Ovary (tissue), 9 donors: ENCODE measurements around the gene USF1. TPM values are rescaled to one million over a fixed set of nuclear protein-coding genes. Genes with fewer than 3 reads are reported as not detected.
A peak's percentile ranks its signal among the peaks of the same experiment; 100 is the strongest.

ENCODE experiments used
- DNase-seq, 5 donors: peaks; one replicate each; pipeline ENCODE4 v3.0.0-alpha.2; 2019 to 2020
- H3K27ac ChIP-seq, 2 donors: fragments of 200-600 bp; one replicate each; pipeline versions ENCODE4 v1.5.1 to v1.8.0; 2019 to 2022
- H3K27me3 ChIP-seq: fragments of 200-600 bp; one replicate; pipeline ENCODE4 v1.8.0; 2022
- H3K36me3 ChIP-seq: fragments of 200-600 bp; sonication (generic); one replicate; pipeline ENCODE4 v1.5.1; 2019
- H3K4me1 ChIP-seq: one replicate; pipeline ENCODE4 v1.8.1; 2013; ENCODE audit warnings: mild to moderate bottlenecking, moderate library complexity; ENCODE audit not compliant: insufficient read depth
- H3K4me3 ChIP-seq: fragments of 200-600 bp; sonication (generic); one replicate; pipeline ENCODE4 v1.5.1; 2017
- H3K9me3 ChIP-seq, 2 donors: fragments of 200-600 bp in 1 of 2; sonication (generic) in 1 of 2; one replicate each; pipeline versions ENCODE4 v1.5.1 to v1.8.1; 2013 to 2019; ENCODE audit warnings: mild to moderate bottlenecking in 1 of 2, moderate library complexity in 1 of 2
- EP300 ChIP-seq: sonication (generic); formaldehyde crosslinking; IDR thresholded peaks from one replicate; pipeline ENCODE4 v1.6.1; 2017; ENCODE audit warnings: antibody characterized with exemption
- POLR2A ChIP-seq: fragments of 450-650 bp; IDR thresholded peaks from one replicate; pipeline ENCODE4 v1.6.1; 2017; ENCODE audit warnings: antibody characterized with exemption, mild to moderate bottlenecking, moderate library complexity
- WGBS, 3 donors: extraction: QIAGEN DNeasy Blood & Tissue Kit in 1 of 3; methylation state at CpG; one replicate each; pipeline versions ENCODE4 v1.1.5 to v1.1.7; 2013 to 2017; 5-methylcytosine and 5-hydroxymethylcytosine counted together
- intact Hi-C, 4 donors: fragments of 100-400 bp; cut with DNase I; formaldehyde crosslinking; loops; one replicate each; pipeline versions ENCODE4 v1.11.0 to v1.15.1; 2022 to 2023
- polyA plus RNA-seq, 2 donors: library from polyadenylated mRNA; stranded (reverse); fragments of 200-250 nt in 1 of 2; fragments of 350-450 nt in 1 of 2; fragmentation: Illumina TruSeq in 1 of 2; extraction: RNeasy Lipid Tissue Mini Kit (QIAGEN cat#74804) in 1 of 2; gene quantifications; one replicate each; pipeline ENCODE4 v1.2.3, GENCODE V29; 2013 to 2014
- total RNA-seq, 7 donors: library from RNA; depleted of rRNA in 2 of 7; stranded (reverse); fragments of >200 nt in 2 of 7; fragmentation: NEBNext Ultra II Directional in 3 of 7; extraction: Animal tissue kit (Norgen Biotek cat#: 25700) in 3 of 7; gene quantifications; one replicate each; pipeline versions ENCODE4 v1.1.0 to v1.2.4, GENCODE V29; 2016 to 2023
- TF ChIP-seq, protein P1 (sequence below), 3 donors: fragments of 450-650 bp in 2 of 3; fragments of 200-600 bp in 1 of 3; IDR thresholded peaks; one replicate each; pipeline versions ENCODE4 v1.5.1 to v1.8.0; 2016 to 2022; ENCODE audit warnings: antibody characterized with exemption in 3 of 3, mild to moderate bottlenecking in 1 of 3
- donor health status: DM: no; HTN: no; CAD: no; lungs with moderate emphysema.
- donor health status: DM: no; HTN: no; CAD: no.
- donor health status: Bipolar disorder and iron deficiency.
- donor health status: DM: yes; HTN: yes; CAD: no.
- donor health status: DM: no; HTN: no; CAD: no.
- donor health status: DM: yes; HTN: yes; CAD: no.

Gene USF1
- total and polyA plus RNA-seq, 9 donors, result 28.1 to 54.8 (median 44.0) TPM

DNA sequence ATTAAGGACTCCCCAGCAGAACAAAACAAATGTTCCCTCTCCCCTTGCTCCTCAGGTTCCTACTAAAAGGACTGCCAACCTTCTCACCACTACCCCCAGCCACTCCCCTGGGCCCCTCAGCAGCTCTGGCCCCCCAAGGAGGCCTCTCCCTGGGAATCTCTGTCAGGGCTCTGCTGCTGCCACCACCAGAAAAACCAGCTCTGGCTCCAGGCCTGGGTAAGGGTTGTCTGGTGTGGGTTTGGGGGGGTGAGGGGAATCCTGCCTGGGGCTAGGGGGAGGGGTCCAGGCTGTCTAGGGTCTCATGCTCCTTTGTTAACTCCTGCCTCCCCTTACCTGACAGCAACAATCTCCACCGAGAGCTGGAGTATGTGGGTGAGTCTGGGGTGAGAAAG, 38.8 kb upstream of the USF1 start:
- no peak overlapping the region for H3K4me3 ChIP-seq
- H3K27ac ChIP-seq, result no peak overlapping the region
- DNase-seq, result no peak
- no peak for TF ChIP-seq POLR2A
- no peak for TF ChIP-seq EP300
- TF ChIP-seq, protein P1, sequence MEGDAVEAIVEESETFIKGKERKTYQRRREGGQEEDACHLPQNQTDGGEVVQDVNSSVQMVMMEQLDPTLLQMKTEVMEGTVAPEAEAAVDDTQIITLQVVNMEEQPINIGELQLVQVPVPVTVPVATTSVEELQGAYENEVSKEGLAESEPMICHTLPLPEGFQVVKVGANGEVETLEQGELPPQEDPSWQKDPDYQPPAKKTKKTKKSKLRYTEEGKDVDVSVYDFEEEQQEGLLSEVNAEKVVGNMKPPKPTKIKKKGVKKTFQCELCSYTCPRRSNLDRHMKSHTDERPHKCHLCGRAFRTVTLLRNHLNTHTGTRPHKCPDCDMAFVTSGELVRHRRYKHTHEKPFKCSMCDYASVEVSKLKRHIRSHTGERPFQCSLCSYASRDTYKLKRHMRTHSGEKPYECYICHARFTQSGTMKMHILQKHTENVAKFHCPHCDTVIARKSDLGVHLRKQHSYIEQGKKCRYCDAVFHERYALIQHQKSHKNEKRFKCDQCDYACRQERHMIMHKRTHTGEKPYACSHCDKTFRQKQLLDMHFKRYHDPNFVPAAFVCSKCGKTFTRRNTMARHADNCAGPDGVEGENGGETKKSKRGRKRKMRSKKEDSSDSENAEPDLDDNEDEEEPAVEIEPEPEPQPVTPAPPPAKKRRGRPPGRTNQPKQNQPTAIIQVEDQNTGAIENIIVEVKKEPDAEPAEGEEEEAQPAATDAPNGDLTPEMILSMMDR (IDR thresholded peaks at IDR 0.05), result no peak
- H3K27me3 ChIP-seq, result no peaks in the 10 kb centered on the region
- intact Hi-C loops, result no loop called here
- no peaks in the 10 kb centered on the region for H3K9me3 ChIP-seq
- 75 to 90% (median 83%) methylated on average over 1 of the region's 1 CpG for WGBS, 3 donors
- no peaks in the 10 kb centered on the region for H3K4me1 ChIP-seq
- H3K36me3 ChIP-seq, result no peaks in the 10 kb centered on the region

DNA sequence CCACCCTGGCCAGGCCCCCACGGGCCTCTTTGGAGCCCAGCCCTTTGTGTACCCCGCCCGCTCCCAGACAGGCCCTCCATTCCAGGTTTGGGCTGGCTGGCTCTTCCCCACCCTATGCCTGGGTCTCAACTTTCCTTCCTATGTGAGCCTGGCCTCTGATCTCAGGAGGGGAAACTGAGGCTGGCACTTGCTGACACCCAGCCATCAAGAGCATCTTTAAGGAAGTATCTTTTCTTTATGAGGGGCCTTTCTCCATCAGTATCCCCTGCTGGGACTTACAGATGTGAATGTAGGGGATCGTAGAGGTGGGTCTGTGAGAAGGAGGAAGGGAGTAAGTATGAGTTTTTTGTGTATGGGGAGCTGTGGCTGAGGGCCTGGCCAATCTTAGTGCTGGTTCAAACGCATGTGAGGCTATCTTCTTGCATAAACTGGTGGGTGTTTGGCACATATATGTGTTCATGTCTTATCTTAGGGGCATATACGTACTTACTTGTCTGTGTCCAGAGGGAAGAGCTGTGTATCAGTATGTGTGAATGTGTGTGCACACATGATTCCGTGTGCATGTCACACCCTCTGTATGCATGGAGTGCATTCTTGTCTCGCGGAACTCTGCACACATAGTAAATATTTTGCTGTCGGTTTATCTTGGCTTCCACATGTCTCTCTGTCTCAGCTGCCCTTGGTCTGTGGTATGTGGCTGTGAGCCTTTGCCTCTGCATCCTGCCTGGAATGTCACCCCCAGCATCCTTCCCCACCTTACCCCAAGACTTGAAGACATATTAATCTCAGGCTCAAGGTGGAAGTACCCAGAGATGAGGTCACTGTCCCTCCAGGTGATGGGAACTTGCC, 38.2 kb upstream of the USF1 start:
- intact Hi-C loops, result no loop called here
- H3K27ac ChIP-seq, result no peak overlapping the region
- TF ChIP-seq POLR2A (no peak), EP300 (no peak)
- TF ChIP-seq, protein P1 (IDR thresholded peaks at IDR 0.05), result no peak
- DNase-seq, result no peak
- WGBS, 3 donors, result 54 to 62% (median 56%) methylated on average over 10 of the region's 10 CpGs
- no peaks in the 10 kb centered on the region for H3K4me1 ChIP-seq
- no peak overlapping the region for H3K4me3 ChIP-seq
- H3K9me3 ChIP-seq, result no peaks in the 10 kb centered on the region
- H3K36me3 ChIP-seq, result no peaks in the 10 kb centered on the region
- H3K27me3 ChIP-seq, result no peaks in the 10 kb centered on the region

DNA sequence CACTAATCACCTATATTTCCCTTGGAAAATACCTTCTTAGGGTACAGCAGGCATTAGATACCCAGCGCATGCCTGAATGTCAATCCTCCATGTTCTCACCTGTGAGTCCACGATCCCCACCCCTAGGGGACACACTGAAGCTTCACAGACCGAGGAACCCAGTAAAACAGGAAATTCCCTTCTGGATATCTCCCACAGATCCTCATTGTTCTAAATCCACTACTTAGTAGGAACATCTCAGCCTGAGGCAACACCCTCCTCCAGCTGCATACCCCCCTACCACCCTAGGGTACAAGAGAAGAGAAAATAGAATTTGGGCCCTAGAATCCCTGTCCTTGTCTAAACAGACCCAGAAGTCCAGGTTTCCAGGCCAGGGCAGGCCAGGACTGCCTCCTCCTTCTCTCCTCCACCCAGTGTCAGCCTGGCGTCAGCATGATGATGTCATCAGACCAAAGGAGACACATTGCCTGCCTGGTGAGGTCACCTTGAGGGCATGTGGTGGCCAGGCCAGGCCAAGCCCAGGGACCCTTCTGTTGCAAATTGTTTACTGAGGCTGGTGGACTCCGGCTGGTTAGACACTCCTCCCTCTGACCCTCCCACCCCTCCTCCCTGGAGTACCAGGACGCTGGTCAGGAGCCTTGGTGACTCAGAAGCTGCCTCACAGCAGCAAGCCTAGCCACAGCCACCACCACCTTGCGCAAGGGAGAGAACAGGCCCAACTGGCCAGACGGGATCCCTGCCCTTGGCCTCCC, 37.4 kb upstream of the USF1 start:
- no peaks in the 10 kb centered on the region for H3K4me1 ChIP-seq
- no peaks in the 10 kb centered on the region for H3K27me3 ChIP-seq
- no peaks in the 10 kb centered on the region for H3K36me3 ChIP-seq
- no peak overlapping the region for H3K4me3 ChIP-seq
- TF ChIP-seq, protein P1 (IDR thresholded peaks at IDR 0.05), result no peak
- TF ChIP-seq EP300 (no peak), POLR2A (no peak)
- DNase-seq, result peak in 2 of 5 donors; percentile 17 to 52
- intact Hi-C loops, result no loop called here
- H3K27ac ChIP-seq, result no peak overlapping the region
- 54 to 64% (median 57%) methylated on average over 8 of the region's 8 CpGs for WGBS, 3 donors
- H3K9me3 ChIP-seq, result no peaks in the 10 kb centered on the region

DNA sequence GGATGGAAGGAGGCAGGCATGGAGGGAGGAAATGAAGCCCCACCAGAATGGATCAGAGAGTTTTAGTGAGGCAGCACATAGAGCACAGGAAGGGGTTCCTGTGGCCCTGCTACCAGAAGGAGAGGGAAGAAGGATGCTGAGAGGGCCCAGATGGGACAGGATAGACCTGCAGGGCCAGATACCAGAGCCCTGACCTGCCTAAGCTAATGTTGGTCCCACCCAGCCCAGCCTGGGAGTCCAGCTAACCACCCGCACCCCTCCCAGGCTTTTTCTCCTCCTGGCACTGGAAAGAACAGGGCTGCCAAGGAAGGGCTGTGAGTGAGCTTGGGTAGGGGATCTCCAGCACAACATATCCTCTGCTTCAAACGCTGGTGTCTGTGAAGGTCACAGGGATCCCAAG, 36.7 kb upstream of the USF1 start:
- H3K9me3 ChIP-seq, result no peaks in the 10 kb centered on the region
- no peaks in the 10 kb centered on the region for H3K27me3 ChIP-seq
- intact Hi-C loops, result no loop called here
- TF ChIP-seq EP300, result no peak
- no peak for TF ChIP-seq POLR2A
- TF ChIP-seq, protein P1 (IDR thresholded peaks at IDR 0.05), result no peak
- H3K27ac ChIP-seq, result no peak overlapping the region
- no peak overlapping the region for H3K4me3 ChIP-seq
- DNase-seq, result no peak
- 68 to 80% (median 72%) methylated on average over 2 of the region's 2 CpGs for WGBS, 3 donors
- no peaks in the 10 kb centered on the region for H3K36me3 ChIP-seq
- H3K4me1 ChIP-seq, result no peaks in the 10 kb centered on the region
